Loucy (cell line): Measurements from ENCODE around the gene PCDHA5.

Source experiments
- H2AFZ ChIP-seq: fragments of 200-600 bp; sonication (generic); 2 replicates; pipeline ENCODE4 v1.6.0; 2016; ENCODE audit warnings: antibody characterized with exemption, mild to moderate bottlenecking, low read length, moderate library complexity
- H3F3A ChIP-seq: fragments of 200-600 bp; 2 replicates; pipeline ENCODE4 v1.6.0; 2016; ENCODE audit warnings: antibody characterized with exemption, low read depth, mild to moderate bottlenecking
- H3K27me3 ChIP-seq: fragments of 200-600 bp; sonication (generic); 2 replicates; pipeline ENCODE4 v1.6.1; 2014; ENCODE audit warnings: low read length, mild to moderate bottlenecking; ENCODE audit not compliant: insufficient read depth, poor library complexity, severe bottlenecking
- H3K36me3 ChIP-seq: fragments of 200-600 bp; sonication (generic); 2 replicates; pipeline ENCODE4 v1.6.1; 2016; ENCODE audit warnings: low read length; ENCODE audit not compliant: insufficient read depth
- H3K4me1 ChIP-seq: fragments of 200-600 bp; sonication (generic); 2 replicates; pipeline ENCODE4 v1.5.1; 2014; ENCODE audit warnings: low read length, mild to moderate bottlenecking; ENCODE audit not compliant: insufficient read depth, poor library complexity, severe bottlenecking
- H3K4me2 ChIP-seq: fragments of 200-600 bp; sonication (generic); 2 replicates; pipeline ENCODE4 v1.6.0; 2014; ENCODE audit warnings: antibody characterized with exemption, low read length, low read depth, mild to moderate bottlenecking; ENCODE audit not compliant: poor library complexity, severe bottlenecking
- H3K4me3 ChIP-seq: fragments of 200-600 bp; sonication (generic); 2 replicates; pipeline ENCODE4 v1.5.1; 2014; ENCODE audit warnings: low read length, mild to moderate bottlenecking, mixed read lengths; ENCODE audit not compliant: poor library complexity, severe bottlenecking
- H3K79me2 ChIP-seq: fragments of 200-600 bp; sonication (generic); 2 replicates; pipeline ENCODE4 v1.6.1; 2014; ENCODE audit warnings: low read length; ENCODE audit not compliant: insufficient read depth
- H3K9ac ChIP-seq: fragments of 200-600 bp; sonication (generic); 2 replicates; pipeline ENCODE4 v1.6.0; 2014; ENCODE audit warnings: mild to moderate bottlenecking, low read depth, low read length, moderate library complexity; ENCODE audit not compliant: poor library complexity, severe bottlenecking
- H3K9me2 ChIP-seq: fragments of 200-600 bp; sonication (generic); replicated peaks from 2 replicates; pipeline ENCODE4 v1.6.1; 2016; ENCODE audit warnings: low read depth, low read length, mixed read lengths
- H3K9me3 ChIP-seq: fragments of 200-600 bp; sonication (generic); 2 replicates; pipeline ENCODE4 v1.6.1; 2014; ENCODE audit warnings: mild to moderate bottlenecking, antibody characterized with exemption, low read length, low read depth; ENCODE audit not compliant: insufficient read depth
- H4K20me1 ChIP-seq: fragments of 200-600 bp; sonication (generic); 2 replicates; pipeline ENCODE4 v1.6.0; 2014; ENCODE audit warnings: antibody characterized with exemption, low read length, mild to moderate bottlenecking; ENCODE audit not compliant: insufficient read depth, poor library complexity, severe bottlenecking
- CTCF ChIP-seq: fragments of 200-600 bp; sonication (generic); conservative IDR thresholded peaks from 2 replicates; pipeline ENCODE4 v1.5.1; 2014; ENCODE audit warnings: mild to moderate bottlenecking, antibody characterized with exemption, low read length
- EZH2phosphoT487 ChIP-seq: fragments of 200-600 bp; IDR thresholded peaks from 2 replicates; pipeline ENCODE4 v1.6.1; 2018; ENCODE audit warnings: antibody characterized with exemption, mild to moderate bottlenecking, moderate library complexity, borderline replicate concordance

Gene PCDHA5

GRCh38 chr5:140870221-140871201, 49.1 kb downstream of the PCDHA5 start:
- no peak overlapping the region for H3K4me3 ChIP-seq
- H3F3A ChIP-seq = no peaks in the 10 kb centered on the region
- H3K4me1 ChIP-seq = no peaks in the 10 kb centered on the region
- H3K9me3 ChIP-seq = no peaks in the 10 kb centered on the region
- TF ChIP-seq EZH2phosphoT487 (no peak), CTCF (no peak)
- no peak overlapping the region for H3K9ac ChIP-seq
- H3K4me2 ChIP-seq = no peak overlapping the region
- H3K27me3 ChIP-seq = no peaks in the 10 kb centered on the region
- no peaks in the 10 kb centered on the region for H3K9me2 ChIP-seq
- no peaks in the 10 kb centered on the region for H4K20me1 ChIP-seq
- H3K79me2 ChIP-seq = no peaks in the 10 kb centered on the region
- H2AFZ ChIP-seq = no peak overlapping the region
- H3K36me3 ChIP-seq = no peaks in the 10 kb centered on the region
